GM23338 (cell line): Measurements from ENCODE around the gene DPYD. TPM values are rescaled to one million over a fixed set of nuclear protein-coding genes. Genes with fewer than 3 reads are reported as not detected.

ENCODE experiments used
- ATAC-seq: fragments of 200-7000 bp; cut with Tn5 transposase; 3 replicates; pipeline ENCODE4 v1.9.1; 2020
- DNase-seq: peaks from one replicate; pipeline ENCODE4 v3.0.0-alpha.2; 2015; ENCODE audit warnings: low spot score
- H2AFZ ChIP-seq: fragments of 200-600 bp; sonication (generic); 2 replicates; pipeline ENCODE4 v1.8.0; 2016; ENCODE audit warnings: antibody characterized with exemption, mild to moderate bottlenecking, moderate library complexity
- H3F3A ChIP-seq: fragments of 200-600 bp; sonication (generic); replicated peaks from 2 replicates; pipeline ENCODE4 v1.8.0; 2017; ENCODE audit warnings: antibody characterized with exemption, mixed run types, low read depth
- H3K27ac ChIP-seq: fragments of 200-600 bp; sonication (generic); 2 replicates; pipeline ENCODE4 v1.6.1; 2016; ENCODE audit warnings: low read depth
- H3K27me3 ChIP-seq: fragments of 200-600 bp; sonication (generic); 2 replicates; pipeline ENCODE4 v1.8.0; 2016; ENCODE audit warnings: mild to moderate bottlenecking, mixed run types, moderate library complexity; ENCODE audit not compliant: insufficient read depth
- H3K36me3 ChIP-seq: fragments of 200-600 bp; sonication (generic); 2 replicates; pipeline ENCODE4 v1.8.0; 2016; ENCODE audit warnings: mild to moderate bottlenecking; ENCODE audit not compliant: insufficient read depth
- H3K4me1 ChIP-seq: fragments of 200-600 bp; sonication (generic); 2 replicates; pipeline ENCODE4 v1.8.0; 2016; ENCODE audit warnings: mild to moderate bottlenecking, moderate library complexity; ENCODE audit not compliant: insufficient read depth
- H3K4me2 ChIP-seq: fragments of 200-600 bp; sonication (generic); 2 replicates; pipeline ENCODE4 v1.7.1; 2017; ENCODE audit warnings: mixed run types
- H3K4me3 ChIP-seq: fragments of 200-600 bp; sonication (generic); 2 replicates; pipeline ENCODE4 v1.6.1; 2016; ENCODE audit warnings: mixed run types
- H3K79me2 ChIP-seq: fragments of 200-600 bp; sonication (generic); replicated peaks from 2 replicates; pipeline ENCODE4 v1.8.0; 2017; ENCODE audit warnings: mild to moderate bottlenecking; ENCODE audit not compliant: insufficient read depth
- H3K9me2 ChIP-seq: fragments of 200-600 bp; sonication (generic); 2 replicates; pipeline ENCODE4 v1.8.0; 2017; ENCODE audit not compliant: insufficient read depth
- H4K20me1 ChIP-seq: fragments of 200-600 bp; sonication (generic); replicated peaks from 2 replicates; pipeline ENCODE4 v1.8.0; 2017; ENCODE audit warnings: mild to moderate bottlenecking; ENCODE audit not compliant: insufficient read depth
- H3K27ac Mint-ChIP-seq: 2 replicates; pipeline ENCODE4 v1.8.0; 2020; ENCODE audit warnings: inconsistent platforms, mild to moderate bottlenecking, moderate library complexity, mixed read lengths
- H3K27me3 Mint-ChIP-seq: 3 replicates; pipeline ENCODE4 v1.8.0; 2022; ENCODE audit warnings: low read depth, mild to moderate bottlenecking, moderate library complexity, mixed read lengths, inconsistent platforms; ENCODE audit not compliant: insufficient read depth, poor library complexity
- H3K36me3 Mint-ChIP-seq: 3 replicates; pipeline ENCODE4 v1.8.0; 2021; ENCODE audit warnings: low read depth, mild to moderate bottlenecking, inconsistent platforms, moderate library complexity, mixed read lengths
- H3K4me1 Mint-ChIP-seq: 3 replicates; pipeline ENCODE4 v1.8.0; 2020; ENCODE audit warnings: mild to moderate bottlenecking, inconsistent platforms, mixed read lengths
- H3K4me3 Mint-ChIP-seq: 3 replicates; pipeline ENCODE4 v1.8.0; 2021; ENCODE audit warnings: moderate library complexity, mild to moderate bottlenecking, inconsistent platforms, mixed read lengths
- H3K9me3 Mint-ChIP-seq: 3 replicates; pipeline ENCODE4 v1.8.0; 2020; ENCODE audit warnings: moderate library complexity, mild to moderate bottlenecking, inconsistent platforms, mixed read lengths
- CREB1 ChIP-seq: fragments of 250-450 bp; sonication (Bioruptor Pico); IDR thresholded peaks from 2 replicates; pipeline ENCODE4 v1.5.0; 2020; ENCODE audit warnings: low read depth, mild to moderate bottlenecking, moderate library complexity
- EZH2 ChIP-seq: fragments of 200-600 bp; sonication (generic); IDR thresholded peaks from one replicate; pipeline ENCODE4 v1.8.0; 2017; ENCODE audit warnings: antibody characterized with exemption, mild to moderate bottlenecking, low read depth; ENCODE audit not compliant: unreplicated experiment
- EZH2phosphoT487 ChIP-seq: fragments of 200-600 bp; sonication (generic); IDR thresholded peaks from one replicate; pipeline ENCODE4 v1.8.1; 2018; ENCODE audit warnings: antibody characterized with exemption; ENCODE audit not compliant: unreplicated experiment
- JUNB ChIP-seq: IDR thresholded peaks from one replicate; pipeline ENCODE4 v1.6.1; 2016; ENCODE audit warnings: antibody characterized with exemption; ENCODE audit not compliant: unreplicated experiment
- NANOG ChIP-seq: IDR thresholded peaks from 2 replicates; pipeline ENCODE4 v1.6.1; 2016; ENCODE audit warnings: antibody characterized with exemption, borderline replicate concordance
- POLR2AphosphoS5 ChIP-seq: IDR thresholded peaks from 2 replicates; pipeline ENCODE4 v1.6.1; 2016; ENCODE audit warnings: antibody characterized with exemption, low read depth
- STAT1 ChIP-seq: IDR thresholded peaks from one replicate; pipeline ENCODE4 v1.6.1; 2016; ENCODE audit warnings: antibody characterized with exemption; ENCODE audit not compliant: unreplicated experiment
- ZNF114 ChIP-seq: fragments of 250-450 bp; sonication (Bioruptor Pico); IDR thresholded peaks from 2 replicates; pipeline ENCODE4 v1.5.0; 2020; ENCODE audit warnings: mild to moderate bottlenecking, moderate library complexity
- ZNF331 ChIP-seq: fragments of 250-450 bp; sonication (Bioruptor Pico); IDR thresholded peaks from 2 replicates; pipeline ENCODE4 v1.5.0; 2020; ENCODE audit warnings: low read depth, mild to moderate bottlenecking, moderate library complexity
- polyA plus RNA-seq: library from polyadenylated mRNA; unstranded; fragments of >200 nt; fragmentation: Nextera tagmentation; extraction: Ambion mirVana; gene quantifications from 2 replicates; pipeline ENCODE4 v1.2.1, GENCODE V29; 2016
- total RNA-seq: library from RNA; depleted of rRNA; stranded (reverse); fragments of >200 nt; shearing (Covaris generic); gene quantifications from 2 replicates; pipeline ENCODE4 v1.2.3, GENCODE V29; 2014
- TF ChIP-seq, protein P1 (sequence below): IDR thresholded peaks from one replicate; pipeline ENCODE4 v1.6.1; 2018; ENCODE audit warnings: antibody characterized with exemption; ENCODE audit not compliant: unreplicated experiment
- TF ChIP-seq, protein P2 (sequence below): IDR thresholded peaks from 2 replicates; pipeline ENCODE4 v1.6.1; 2016; ENCODE audit warnings: antibody characterized with exemption
- TF ChIP-seq, protein P3 (sequence below): fragments of 250-450 bp; sonication (Bioruptor Pico); IDR thresholded peaks from 2 replicates; pipeline ENCODE4 v1.5.0; 2020; ENCODE audit warnings: mild to moderate bottlenecking, moderate library complexity
- TF ChIP-seq, protein P4 (sequence below), 2 experiments: fragments of 200-600 bp in 1 of 2; sonication (generic) in 1 of 2; conservative IDR thresholded peaks; 2 replicates each; pipeline versions ENCODE4 v1.5.1 to v1.6.1; 2016 to 2017; ENCODE audit warnings: antibody characterized with exemption in 2 of 2, low read depth in 2 of 2, mild to moderate bottlenecking in 2 of 2, moderate library complexity in 1 of 2

The DPYD gene
- total and polyA plus RNA-seq, 2 experiments from 2014 or later = 0.50 to 1.6 TPM

DNA sequence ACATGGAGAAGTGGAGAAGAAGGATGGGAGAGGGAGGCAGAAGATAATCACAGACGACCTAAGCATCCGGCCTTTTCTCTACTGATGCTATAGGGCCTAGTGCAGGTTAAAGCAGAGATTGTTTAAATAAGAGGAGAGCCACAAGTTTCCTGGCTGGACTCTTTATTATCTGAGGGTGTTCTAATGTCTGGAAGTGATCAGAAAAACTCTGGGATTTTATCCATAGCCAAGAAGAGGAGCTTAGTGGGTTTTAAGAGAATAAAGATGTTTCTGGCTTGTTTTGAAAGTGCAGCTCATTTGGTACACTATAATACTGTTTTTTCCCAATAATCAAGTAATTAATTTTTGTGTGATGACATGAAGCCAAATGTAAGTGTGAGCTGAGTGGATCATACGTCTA, 780.2 kb downstream of the DPYD start:
- Mint-ChIP-seq H3K9me3 (no peaks in the 10 kb centered on the region), H3K27ac (no peak overlapping the region), H3K4me3 (no peak overlapping the region), H3K27me3 (no peaks in the 10 kb centered on the region), H3K4me1 (peaks cover 6% of the 10 kb centered on the region; the same call in 2 of the 3 replicates), H3K36me3 (no peaks in the 10 kb centered on the region)
- no peak for ATAC-seq
- Histone ChIP-seq H3K9me2 (no peaks in the 10 kb centered on the region), H2AFZ (no peak overlapping the region), H4K20me1 (no peaks in the 10 kb centered on the region), H3K4me2 (no peak overlapping the region), H3F3A (no peaks in the 10 kb centered on the region), H3K4me1 (no peaks in the 10 kb centered on the region), H3K27me3 (no peaks in the 10 kb centered on the region), H3K79me2 (no peaks in the 10 kb centered on the region), H3K36me3 (no peaks in the 10 kb centered on the region), H3K4me3 (no peak overlapping the region), H3K27ac (no peak overlapping the region)
- DNase-seq = no peak
- TF ChIP-seq, protein P1, sequence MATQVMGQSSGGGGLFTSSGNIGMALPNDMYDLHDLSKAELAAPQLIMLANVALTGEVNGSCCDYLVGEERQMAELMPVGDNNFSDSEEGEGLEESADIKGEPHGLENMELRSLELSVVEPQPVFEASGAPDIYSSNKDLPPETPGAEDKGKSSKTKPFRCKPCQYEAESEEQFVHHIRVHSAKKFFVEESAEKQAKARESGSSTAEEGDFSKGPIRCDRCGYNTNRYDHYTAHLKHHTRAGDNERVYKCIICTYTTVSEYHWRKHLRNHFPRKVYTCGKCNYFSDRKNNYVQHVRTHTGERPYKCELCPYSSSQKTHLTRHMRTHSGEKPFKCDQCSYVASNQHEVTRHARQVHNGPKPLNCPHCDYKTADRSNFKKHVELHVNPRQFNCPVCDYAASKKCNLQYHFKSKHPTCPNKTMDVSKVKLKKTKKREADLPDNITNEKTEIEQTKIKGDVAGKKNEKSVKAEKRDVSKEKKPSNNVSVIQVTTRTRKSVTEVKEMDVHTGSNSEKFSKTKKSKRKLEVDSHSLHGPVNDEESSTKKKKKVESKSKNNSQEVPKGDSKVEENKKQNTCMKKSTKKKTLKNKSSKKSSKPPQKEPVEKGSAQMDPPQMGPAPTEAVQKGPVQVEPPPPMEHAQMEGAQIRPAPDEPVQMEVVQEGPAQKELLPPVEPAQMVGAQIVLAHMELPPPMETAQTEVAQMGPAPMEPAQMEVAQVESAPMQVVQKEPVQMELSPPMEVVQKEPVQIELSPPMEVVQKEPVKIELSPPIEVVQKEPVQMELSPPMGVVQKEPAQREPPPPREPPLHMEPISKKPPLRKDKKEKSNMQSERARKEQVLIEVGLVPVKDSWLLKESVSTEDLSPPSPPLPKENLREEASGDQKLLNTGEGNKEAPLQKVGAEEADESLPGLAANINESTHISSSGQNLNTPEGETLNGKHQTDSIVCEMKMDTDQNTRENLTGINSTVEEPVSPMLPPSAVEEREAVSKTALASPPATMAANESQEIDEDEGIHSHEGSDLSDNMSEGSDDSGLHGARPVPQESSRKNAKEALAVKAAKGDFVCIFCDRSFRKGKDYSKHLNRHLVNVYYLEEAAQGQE = no peak
- TF ChIP-seq EZH2 (no peak), JUNB (no peak), NANOG (no peak), ZNF331 (no peak), EZH2phosphoT487 (no peak), ZNF114 (no peak), STAT1 (no peak), POLR2AphosphoS5 (no peak), CREB1 (CRISPR knock-in tag) (no peak)
- TF ChIP-seq, protein P2, sequence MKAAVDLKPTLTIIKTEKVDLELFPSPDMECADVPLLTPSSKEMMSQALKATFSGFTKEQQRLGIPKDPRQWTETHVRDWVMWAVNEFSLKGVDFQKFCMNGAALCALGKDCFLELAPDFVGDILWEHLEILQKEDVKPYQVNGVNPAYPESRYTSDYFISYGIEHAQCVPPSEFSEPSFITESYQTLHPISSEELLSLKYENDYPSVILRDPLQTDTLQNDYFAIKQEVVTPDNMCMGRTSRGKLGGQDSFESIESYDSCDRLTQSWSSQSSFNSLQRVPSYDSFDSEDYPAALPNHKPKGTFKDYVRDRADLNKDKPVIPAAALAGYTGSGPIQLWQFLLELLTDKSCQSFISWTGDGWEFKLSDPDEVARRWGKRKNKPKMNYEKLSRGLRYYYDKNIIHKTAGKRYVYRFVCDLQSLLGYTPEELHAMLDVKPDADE = no peak
- TF ChIP-seq, protein P3, sequence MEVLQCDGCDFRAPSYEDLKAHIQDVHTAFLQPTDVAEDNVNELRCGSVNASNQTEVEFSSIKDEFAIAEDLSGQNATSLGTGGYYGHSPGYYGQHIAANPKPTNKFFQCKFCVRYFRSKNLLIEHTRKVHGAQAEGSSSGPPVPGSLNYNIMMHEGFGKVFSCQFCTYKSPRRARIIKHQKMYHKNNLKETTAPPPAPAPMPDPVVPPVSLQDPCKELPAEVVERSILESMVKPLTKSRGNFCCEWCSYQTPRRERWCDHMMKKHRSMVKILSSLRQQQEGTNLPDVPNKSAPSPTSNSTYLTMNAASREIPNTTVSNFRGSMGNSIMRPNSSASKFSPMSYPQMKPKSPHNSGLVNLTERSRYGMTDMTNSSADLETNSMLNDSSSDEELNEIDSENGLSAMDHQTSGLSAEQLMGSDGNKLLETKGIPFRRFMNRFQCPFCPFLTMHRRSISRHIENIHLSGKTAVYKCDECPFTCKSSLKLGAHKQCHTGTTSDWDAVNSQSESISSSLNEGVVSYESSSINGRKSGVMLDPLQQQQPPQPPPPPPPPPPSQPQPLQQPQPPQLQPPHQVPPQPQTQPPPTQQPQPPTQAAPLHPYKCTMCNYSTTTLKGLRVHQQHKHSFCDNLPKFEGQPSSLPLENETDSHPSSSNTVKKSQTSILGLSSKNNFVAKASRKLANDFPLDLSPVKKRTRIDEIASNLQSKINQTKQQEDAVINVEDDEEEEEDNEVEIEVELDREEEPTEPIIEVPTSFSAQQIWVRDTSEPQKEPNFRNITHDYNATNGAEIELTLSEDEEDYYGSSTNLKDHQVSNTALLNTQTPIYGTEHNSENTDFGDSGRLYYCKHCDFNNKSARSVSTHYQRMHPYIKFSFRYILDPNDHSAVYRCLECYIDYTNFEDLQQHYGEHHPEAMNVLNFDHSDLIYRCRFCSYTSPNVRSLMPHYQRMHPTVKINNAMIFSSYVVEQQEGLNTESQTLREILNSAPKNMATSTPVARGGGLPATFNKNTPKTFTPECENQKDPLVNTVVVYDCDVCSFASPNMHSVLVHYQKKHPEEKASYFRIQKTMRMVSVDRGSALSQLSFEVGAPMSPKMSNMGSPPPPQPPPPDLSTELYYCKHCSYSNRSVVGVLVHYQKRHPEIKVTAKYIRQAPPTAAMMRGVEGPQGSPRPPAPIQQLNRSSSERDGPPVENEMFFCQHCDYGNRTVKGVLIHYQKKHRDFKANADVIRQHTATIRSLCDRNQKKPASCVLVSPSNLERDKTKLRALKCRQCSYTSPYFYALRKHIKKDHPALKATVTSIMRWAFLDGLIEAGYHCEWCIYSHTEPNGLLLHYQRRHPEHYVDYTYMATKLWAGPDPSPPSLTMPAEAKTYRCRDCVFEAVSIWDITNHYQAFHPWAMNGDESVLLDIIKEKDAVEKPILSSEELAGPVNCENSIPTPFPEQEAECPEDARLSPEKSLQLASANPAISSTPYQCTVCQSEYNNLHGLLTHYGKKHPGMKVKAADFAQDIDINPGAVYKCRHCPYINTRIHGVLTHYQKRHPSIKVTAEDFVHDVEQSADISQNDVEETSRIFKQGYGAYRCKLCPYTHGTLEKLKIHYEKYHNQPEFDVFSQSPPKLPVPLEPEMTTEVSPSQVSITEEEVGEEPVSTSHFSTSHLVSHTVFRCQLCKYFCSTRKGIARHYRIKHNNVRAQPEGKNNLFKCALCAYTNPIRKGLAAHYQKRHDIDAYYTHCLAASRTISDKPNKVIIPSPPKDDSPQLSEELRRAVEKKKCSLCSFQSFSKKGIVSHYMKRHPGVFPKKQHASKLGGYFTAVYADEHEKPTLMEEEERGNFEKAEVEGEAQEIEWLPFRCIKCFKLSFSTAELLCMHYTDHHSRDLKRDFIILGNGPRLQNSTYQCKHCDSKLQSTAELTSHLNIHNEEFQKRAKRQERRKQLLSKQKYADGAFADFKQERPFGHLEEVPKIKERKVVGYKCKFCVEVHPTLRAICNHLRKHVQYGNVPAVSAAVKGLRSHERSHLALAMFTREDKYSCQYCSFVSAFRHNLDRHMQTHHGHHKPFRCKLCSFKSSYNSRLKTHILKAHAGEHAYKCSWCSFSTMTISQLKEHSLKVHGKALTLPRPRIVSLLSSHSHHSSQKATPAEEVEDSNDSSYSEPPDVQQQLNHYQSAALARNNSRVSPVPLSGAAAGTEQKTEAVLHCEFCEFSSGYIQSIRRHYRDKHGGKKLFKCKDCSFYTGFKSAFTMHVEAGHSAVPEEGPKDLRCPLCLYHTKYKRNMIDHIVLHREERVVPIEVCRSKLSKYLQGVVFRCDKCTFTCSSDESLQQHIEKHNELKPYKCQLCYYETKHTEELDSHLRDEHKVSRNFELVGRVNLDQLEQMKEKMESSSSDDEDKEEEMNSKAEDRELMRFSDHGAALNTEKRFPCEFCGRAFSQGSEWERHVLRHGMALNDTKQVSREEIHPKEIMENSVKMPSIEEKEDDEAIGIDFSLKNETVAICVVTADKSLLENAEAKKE (CRISPR knock-in tag) = no peak
- TF ChIP-seq, protein P4, sequence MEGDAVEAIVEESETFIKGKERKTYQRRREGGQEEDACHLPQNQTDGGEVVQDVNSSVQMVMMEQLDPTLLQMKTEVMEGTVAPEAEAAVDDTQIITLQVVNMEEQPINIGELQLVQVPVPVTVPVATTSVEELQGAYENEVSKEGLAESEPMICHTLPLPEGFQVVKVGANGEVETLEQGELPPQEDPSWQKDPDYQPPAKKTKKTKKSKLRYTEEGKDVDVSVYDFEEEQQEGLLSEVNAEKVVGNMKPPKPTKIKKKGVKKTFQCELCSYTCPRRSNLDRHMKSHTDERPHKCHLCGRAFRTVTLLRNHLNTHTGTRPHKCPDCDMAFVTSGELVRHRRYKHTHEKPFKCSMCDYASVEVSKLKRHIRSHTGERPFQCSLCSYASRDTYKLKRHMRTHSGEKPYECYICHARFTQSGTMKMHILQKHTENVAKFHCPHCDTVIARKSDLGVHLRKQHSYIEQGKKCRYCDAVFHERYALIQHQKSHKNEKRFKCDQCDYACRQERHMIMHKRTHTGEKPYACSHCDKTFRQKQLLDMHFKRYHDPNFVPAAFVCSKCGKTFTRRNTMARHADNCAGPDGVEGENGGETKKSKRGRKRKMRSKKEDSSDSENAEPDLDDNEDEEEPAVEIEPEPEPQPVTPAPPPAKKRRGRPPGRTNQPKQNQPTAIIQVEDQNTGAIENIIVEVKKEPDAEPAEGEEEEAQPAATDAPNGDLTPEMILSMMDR (conservative IDR thresholded peaks at IDR 0.05; ENCODE audit: low read depth in 2 of 2) = no peak
